Measurements from ENCODE around the gene OBSCN.

- TF ChIP-seq, protein P1, sequence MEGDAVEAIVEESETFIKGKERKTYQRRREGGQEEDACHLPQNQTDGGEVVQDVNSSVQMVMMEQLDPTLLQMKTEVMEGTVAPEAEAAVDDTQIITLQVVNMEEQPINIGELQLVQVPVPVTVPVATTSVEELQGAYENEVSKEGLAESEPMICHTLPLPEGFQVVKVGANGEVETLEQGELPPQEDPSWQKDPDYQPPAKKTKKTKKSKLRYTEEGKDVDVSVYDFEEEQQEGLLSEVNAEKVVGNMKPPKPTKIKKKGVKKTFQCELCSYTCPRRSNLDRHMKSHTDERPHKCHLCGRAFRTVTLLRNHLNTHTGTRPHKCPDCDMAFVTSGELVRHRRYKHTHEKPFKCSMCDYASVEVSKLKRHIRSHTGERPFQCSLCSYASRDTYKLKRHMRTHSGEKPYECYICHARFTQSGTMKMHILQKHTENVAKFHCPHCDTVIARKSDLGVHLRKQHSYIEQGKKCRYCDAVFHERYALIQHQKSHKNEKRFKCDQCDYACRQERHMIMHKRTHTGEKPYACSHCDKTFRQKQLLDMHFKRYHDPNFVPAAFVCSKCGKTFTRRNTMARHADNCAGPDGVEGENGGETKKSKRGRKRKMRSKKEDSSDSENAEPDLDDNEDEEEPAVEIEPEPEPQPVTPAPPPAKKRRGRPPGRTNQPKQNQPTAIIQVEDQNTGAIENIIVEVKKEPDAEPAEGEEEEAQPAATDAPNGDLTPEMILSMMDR (IDR thresholded peaks at IDR 0.05; ENCODE audit: insufficient read depth, low read length): no peak
- TF ChIP-seq POLR2AphosphoS5 (IDR thresholded peaks at IDR 0.05; ENCODE audit: low read depth): no peak
Measured at GRCh38 chr1:228304766-228305395, 97.0 kb downstream of the OBSCN start.

Data from HL-60 (cell line).